HTERT RPE-1 (cell line): ENCODE measurements around the gene SLC35F4.
"Not testable (repeated sequence)": the region's sequence is repeated elsewhere in the genome, so short reads cannot be mapped to it uniquely, and the experiment has no call there.

Experiments used
- in situ Hi-C: fragments of 300-500 bp; cut with MboI; formaldehyde crosslinking; loops from 4 replicates; pipeline ENCODE4 v1.14.3; 2020; ENCODE audit warnings: low sequenced_read_pairs

Gene SLC35F4

GRCh38 chr14:57732463-57733285 lies 133.2 kb downstream of the SLC35F4 start:
- in situ Hi-C loops, result no loop called here

- in situ Hi-C loops, result no loop called here
These were observed 136.4 kb downstream of the SLC35F4 start for GRCh38 chr14:57729208-57730187.

GRCh38 chr14:57725399-57726077 lies 140.4 kb downstream of the SLC35F4 start:
- in situ Hi-C loops, result no loop called here

- in situ Hi-C loops, result not testable (repeated sequence)
These were observed 143.8 kb downstream of the SLC35F4 start for GRCh38 chr14:57722141-57722540.

- in situ Hi-C loops, result no loop called here
These were observed 151.4 kb downstream of the SLC35F4 start for GRCh38 chr14:57714487-57714931.

- in situ Hi-C loops, result no loop called here
These were observed 153.2 kb downstream of the SLC35F4 start for GRCh38 chr14:57712698-57713097.

- in situ Hi-C loops, result no loop called here
These were observed 153.8 kb downstream of the SLC35F4 start for GRCh38 chr14:57712102-57712501.

- in situ Hi-C loops, result no loop called here
These were observed 156.0 kb downstream of the SLC35F4 start for GRCh38 chr14:57709909-57710308.

- in situ Hi-C loops, result not testable (repeated sequence)
These were observed 156.8 kb downstream of the SLC35F4 start for GRCh38 chr14:57709086-57709485.

GRCh38 chr14:57707219-57707618 lies 158.7 kb downstream of the SLC35F4 start:
- in situ Hi-C loops, result no loop called here

GRCh38 chr14:57704763-57705162 lies 161.1 kb downstream of the SLC35F4 start:
- in situ Hi-C loops, result no loop called here

GRCh38 chr14:57699947-57700346 lies 165.9 kb downstream of the SLC35F4 start:
- in situ Hi-C loops, result no loop called here

GRCh38 chr14:57692671-57693070 lies 173.2 kb downstream of the SLC35F4 start:
- in situ Hi-C loops, result no loop called here

GRCh38 chr14:57687416-57687815 lies 178.5 kb downstream of the SLC35F4 start:
- in situ Hi-C loops, result no loop called here

- in situ Hi-C loops, result no loop called here
These were observed 179.6 kb downstream of the SLC35F4 start for GRCh38 chr14:57686304-57686703.

- in situ Hi-C loops, result no loop called here
These were observed 194.9 kb downstream of the SLC35F4 start for GRCh38 chr14:57671021-57671420.

GRCh38 chr14:57660208-57660607 lies 205.7 kb downstream of the SLC35F4 start:
- in situ Hi-C loops, result no loop called here

- in situ Hi-C loops, result no loop called here
These were observed 206.8 kb downstream of the SLC35F4 start for GRCh38 chr14:57659052-57659451.

GRCh38 chr14:57657487-57657886 lies 208.4 kb downstream of the SLC35F4 start:
- in situ Hi-C loops, result no loop called here

GRCh38 chr14:57656853-57657252 lies 209.0 kb downstream of the SLC35F4 start:
- in situ Hi-C loops, result no loop called here

GRCh38 chr14:57652769-57653168 lies 213.1 kb downstream of the SLC35F4 start:
- in situ Hi-C loops, result no loop called here
